Hematopoietic multipotent progenitor cell treated with erythropoietin and hydrocortisone succinate and interleukin-3 and kit ligand, for 15 days (in vitro differentiated cells): ENCODE data around the gene PCDHGA3.
"Not testable (repeated sequence)": the region's sequence is repeated elsewhere in the genome, so short reads cannot be mapped to it uniquely, and the experiment has no call there.

ENCODE experiments used
- DNase-seq: peaks from one replicate; pipeline ENCODE4 v3.0.0-alpha.2; 2015; ENCODE audit warnings: low spot score

PCDHGA3 gene

DNA sequence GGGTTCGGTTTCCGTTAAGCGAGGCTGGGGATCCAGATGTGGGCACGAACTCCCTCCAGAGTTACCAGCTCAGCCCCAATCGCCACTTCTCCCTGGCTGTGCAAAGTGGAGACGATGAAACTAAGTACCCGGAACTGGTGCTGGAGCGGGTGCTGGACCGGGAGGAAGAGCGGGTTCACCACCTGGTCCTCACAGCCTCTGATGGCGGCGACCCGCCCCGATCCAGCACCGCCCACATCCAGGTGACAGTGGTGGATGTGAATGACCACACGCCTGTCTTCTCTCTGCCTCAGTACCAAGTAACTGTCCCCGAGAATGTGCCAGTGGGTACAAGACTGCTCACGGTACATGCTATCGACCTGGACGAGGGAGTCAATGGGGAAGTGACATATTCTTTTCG is 39.7 kb downstream of the PCDHGA3 start:
- no peak for DNase-seq

- DNase-seq, result no peak
Observed at GRCh38 chr5:141384471-141385267, 41.0 kb downstream of the PCDHGA3 start.

GRCh38 chr5:141387557-141388311 is 44.1 kb downstream of the PCDHGA3 start, which contains the start of gene PCDHGB4:
PCDHGB4 (plus strand) TSS chr5:141387698; CDS start chr5:141387885, 187 bp downstream.
- DNase-seq, result not testable (repeated sequence)

GRCh38 chr5:141388661-141389060 is 45.0 kb downstream of the PCDHGA3 start:
- no peak for DNase-seq

DNA sequence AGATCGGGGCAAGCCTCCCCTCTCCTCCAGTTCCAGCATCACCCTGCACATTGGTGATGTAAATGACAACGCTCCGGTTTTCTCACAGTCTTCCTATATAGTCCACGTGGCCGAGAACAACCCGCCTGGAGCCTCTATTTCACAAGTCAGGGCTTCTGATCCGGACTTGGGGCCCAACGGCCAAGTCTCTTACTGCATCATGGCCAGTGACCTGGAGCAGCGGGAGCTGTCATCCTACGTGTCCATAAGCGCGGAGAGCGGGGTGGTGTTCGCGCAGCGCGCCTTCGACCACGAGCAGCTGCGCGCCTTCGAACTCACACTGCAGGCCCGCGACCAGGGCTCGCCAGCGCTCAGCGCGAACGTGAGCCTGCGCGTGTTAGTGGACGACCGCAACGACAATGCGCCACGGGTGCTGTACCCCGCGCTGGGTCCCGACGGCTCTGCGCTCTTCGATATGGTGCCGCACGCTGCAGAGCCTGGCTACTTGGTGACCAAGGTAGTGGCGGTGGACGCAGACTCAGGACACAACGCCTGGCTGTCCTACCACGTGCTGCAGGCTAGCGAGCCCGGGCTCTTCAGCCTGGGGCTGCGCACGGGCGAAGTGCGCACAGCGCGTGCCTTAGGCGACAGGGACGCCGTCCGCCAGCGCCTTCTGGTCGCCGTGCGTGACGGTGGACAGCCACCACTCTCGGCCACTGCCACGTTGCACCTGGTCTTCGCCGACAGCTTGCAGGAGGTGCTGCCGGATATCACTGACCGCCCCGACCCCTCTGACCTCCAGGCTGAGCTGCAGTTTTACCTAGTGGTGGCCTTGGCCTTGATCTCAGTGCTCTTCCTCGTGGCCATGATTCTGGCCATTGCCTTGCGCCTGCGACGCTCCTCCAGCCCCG is 45.8 kb downstream of the PCDHGA3 start:
- DNase-seq, result no peak

- DNase-seq, result no peak
Observed at GRCh38 chr5:141392429-141393198, 49.0 kb downstream of the PCDHGA3 start, which contains the start of gene PCDHGA8. PCDHGA8 (plus strand) TSS chr5:141392633; CDS start chr5:141392814, 181 bp downstream.

GRCh38 chr5:141393267-141393666 is 49.6 kb downstream of the PCDHGA3 start:
- DNase-seq, result no peak

DNA sequence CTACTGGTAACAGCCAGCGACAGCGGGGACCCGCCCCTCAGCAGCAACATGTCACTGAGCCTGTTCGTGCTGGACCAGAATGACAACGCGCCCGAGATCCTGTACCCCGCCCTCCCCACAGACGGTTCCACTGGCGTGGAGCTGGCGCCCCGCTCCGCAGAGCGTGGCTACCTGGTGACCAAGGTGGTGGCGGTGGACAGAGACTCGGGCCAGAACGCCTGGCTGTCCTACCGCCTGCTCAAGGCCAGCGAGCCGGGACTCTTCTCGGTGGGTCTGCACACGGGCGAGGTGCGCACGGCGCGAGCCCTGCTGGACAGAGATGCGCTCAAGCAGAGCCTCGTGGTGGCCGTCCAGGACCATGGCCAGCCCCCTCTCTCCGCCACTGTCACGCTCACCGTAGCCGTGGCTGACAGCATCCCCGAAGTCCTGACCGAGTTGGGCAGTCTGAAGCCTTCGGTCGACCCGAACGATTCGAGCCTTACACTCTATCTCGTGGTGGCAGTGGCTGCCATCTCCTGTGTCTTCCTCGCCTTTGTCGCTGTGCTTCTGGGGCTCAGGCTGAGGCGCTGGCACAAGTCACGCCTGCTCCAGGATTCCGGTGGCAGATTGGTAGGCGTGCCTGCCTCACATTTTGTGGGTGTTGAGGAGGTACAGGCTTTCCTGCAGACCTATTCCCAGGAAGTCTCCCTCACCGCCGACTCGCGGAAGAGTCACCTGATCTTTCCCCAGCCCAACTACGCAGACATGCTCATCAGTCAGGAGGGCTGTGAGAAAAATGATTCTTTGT is 51.0 kb downstream of the PCDHGA3 start:
- not testable (repeated sequence) for DNase-seq
